ENCODE data around the gene SLCO1B3.
"Not testable (repeated sequence)": the region's sequence is repeated elsewhere in the genome, so short reads cannot be mapped to it uniquely, and the experiment has no call there.

SLCO1B3 gene, protein sequence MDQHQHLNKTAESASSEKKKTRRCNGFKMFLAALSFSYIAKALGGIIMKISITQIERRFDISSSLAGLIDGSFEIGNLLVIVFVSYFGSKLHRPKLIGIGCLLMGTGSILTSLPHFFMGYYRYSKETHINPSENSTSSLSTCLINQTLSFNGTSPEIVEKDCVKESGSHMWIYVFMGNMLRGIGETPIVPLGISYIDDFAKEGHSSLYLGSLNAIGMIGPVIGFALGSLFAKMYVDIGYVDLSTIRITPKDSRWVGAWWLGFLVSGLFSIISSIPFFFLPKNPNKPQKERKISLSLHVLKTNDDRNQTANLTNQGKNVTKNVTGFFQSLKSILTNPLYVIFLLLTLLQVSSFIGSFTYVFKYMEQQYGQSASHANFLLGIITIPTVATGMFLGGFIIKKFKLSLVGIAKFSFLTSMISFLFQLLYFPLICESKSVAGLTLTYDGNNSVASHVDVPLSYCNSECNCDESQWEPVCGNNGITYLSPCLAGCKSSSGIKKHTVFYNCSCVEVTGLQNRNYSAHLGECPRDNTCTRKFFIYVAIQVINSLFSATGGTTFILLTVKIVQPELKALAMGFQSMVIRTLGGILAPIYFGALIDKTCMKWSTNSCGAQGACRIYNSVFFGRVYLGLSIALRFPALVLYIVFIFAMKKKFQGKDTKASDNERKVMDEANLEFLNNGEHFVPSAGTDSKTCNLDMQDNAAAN

GRCh38 chr12:20810487-20810886, at the start of gene SLCO1B3:
Gene SLCO1B3 (plus strand): TSS chr12:20810705. CDS start chr12:20815739, 5,034 bp downstream.
- no peak for DNase-seq

GRCh38 chr12:20777420-20777819, 33.1 kb upstream of the SLCO1B3 start:
- DNase-seq, result no peak

- no peak for DNase-seq
Observed at GRCh38 chr12:20778969-20779368, 31.5 kb upstream of the SLCO1B3 start.

DNA sequence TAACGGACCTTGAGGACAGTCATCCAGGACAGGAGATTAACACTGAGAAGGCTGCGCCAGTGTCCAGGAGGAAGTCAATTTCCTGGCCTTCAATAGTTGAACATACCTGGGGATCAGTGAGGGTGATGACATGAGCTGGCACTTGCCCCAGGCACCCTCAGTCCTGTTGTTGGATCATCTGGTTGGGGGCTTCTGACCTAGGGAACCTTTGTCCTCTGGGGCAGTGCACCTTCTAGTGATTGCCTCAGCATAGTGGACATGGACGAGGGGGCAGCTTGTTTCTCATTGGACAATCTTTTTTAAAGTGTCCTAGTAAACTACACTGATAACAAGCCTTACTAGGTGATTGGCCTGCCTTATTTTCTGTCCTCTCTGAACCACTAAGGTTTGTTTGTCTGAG, 30.5 kb upstream of the SLCO1B3 start:
- not testable (repeated sequence) for DNase-seq

- not testable (repeated sequence) for DNase-seq
Observed at GRCh38 chr12:20783796-20784357, 26.6 kb upstream of the SLCO1B3 start.

DNA sequence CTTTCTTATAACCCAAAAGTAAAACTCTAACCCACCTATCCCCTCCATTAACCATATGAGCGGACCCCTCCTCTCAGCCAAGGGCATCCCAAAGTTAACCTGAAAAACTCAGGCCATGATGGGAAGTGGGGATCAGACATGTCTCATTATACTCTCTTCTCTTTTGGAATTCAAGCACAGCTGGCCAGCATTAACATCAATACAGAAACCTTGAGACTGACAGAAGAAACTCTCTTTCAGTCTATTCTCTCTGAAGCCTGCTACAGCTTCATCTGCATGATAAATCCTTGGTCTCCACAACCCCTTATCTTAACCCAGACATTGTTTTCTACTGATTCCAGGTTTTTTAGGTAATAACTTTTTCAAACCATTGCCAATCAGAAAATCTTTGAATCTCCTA, 17.5 kb upstream of the SLCO1B3 start:
- DNase-seq, result no peak

GRCh38 chr12:20798554-20798953, 12.0 kb upstream of the SLCO1B3 start:
- DNase-seq, result no peak

DNA sequence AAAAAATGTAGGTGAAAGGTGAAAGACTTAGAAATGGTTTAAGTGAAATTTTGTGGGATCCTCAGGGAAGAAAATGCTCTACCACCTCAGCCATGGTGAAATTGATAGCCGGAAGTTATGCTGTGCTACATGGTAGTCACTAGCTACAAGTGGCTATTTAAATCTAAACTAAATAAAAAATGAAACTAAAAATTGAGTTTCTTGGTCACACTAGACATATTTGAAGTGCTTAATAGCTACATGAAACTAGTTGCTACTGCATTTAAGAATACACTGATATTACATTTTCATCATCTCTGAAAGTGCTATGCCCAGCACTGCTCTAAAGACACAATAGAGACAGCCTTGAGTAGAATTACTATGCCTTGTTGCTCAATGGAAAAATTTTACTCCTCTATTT, 10.3 kb upstream of the SLCO1B3 start:
- no peak for DNase-seq

DNA sequence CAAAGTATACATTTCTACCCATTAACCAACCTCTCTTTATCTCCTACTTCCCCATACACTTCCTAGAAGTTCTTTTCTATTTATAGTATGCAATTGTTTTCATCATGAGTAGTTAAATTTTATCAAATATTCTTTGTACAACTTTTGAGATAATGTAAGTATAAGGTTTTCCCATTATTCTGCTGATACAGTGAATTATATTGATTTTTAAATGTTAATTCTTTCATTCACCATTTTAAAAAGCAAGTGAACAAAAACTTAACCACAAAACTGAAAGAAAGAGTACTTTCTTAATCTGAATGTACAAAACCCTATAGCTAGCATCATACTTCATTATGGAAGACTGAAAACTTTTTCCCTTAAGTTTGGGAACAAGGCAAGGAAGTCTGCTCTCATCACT, 9.5 kb upstream of the SLCO1B3 start:
- no peak for DNase-seq

DNA sequence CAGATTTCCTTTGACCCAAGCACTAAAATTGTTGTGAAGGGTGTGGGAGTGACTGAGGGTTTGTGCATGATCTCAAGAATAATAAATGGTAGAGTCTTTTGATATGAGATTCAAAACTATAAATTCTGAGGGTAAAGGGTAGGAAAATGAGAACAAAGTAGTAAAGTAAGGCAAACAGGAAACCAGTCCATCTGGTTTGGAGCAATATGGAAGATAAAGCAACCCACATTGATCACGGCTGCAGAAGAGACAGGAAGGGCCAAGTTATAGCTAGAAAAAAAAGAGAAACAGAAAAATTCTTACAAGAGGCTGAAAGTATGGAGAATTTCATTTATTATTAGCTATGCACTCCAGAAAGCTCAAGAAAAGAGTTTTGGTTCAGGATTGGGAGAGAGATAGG, 4.6 kb upstream of the SLCO1B3 start:
- DNase-seq, result no peak

DNA sequence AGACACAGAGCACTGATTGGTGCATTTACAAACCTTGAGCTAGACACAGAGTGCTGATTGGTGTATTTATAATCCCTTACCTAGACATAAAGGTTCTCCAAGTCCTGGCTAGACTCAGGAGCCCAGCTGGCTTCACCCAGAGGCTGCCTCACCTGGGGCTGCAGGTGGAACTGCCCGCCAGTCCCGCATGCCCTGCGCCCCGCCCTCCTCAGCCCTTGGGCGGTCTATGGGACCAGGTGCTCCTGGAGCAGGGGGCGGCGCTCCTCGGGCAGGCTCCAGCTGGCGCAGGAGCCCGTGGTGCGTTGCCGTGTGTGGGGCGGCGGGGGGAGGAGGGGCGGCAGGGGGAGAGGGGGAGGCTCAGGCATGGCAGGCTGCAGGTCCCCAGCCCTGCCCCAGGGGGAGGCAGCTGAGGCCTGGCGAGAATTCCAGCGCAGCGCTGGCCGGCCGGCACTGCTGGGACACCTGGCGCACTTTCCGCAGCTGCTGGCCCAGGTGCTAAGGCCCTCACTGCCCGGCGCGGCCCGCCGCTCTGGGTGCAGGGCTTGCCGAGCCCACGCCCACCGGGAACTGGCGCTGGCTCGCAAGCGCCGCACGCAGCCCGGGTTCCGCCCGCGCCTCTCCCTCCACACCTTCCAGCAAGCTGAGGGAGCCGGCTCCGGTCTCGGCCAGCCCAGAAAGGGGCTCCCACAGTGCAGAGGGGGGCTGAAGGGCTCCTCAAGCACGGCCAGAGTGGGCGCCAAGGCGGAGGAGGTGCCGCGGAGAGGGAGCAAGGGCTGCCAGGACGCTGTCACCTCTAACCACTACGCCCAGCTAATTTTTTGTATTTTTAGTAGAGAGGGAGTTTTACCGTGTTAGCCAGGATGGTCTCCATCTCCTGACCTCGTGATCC, 3.1 kb upstream of the SLCO1B3 start:
- no peak for DNase-seq

GRCh38 chr12:20808521-20808920, 2.0 kb upstream of the SLCO1B3 start:
- no peak for DNase-seq

DNA sequence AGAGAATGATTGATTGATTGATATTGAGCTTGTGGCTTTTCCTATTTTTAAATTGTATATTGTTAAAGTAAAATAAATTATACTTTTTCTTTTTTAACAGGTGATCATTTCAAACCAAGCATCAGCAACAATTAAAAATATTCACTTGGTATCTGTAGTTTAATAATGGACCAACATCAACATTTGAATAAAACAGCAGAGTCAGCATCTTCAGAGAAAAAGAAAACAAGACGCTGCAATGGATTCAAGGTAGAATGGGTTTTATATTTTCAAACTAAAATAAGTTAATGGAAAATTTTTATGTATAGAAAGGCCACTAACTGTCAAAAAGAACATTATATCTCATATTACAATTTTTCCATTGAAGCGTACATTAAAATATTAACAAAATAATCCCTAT, 5.1 kb downstream of the SLCO1B3 start:
- DNase-seq, result no peak

- no peak for DNase-seq
Observed at GRCh38 chr12:20822415-20822814, 11.9 kb downstream of the SLCO1B3 start.

DNA sequence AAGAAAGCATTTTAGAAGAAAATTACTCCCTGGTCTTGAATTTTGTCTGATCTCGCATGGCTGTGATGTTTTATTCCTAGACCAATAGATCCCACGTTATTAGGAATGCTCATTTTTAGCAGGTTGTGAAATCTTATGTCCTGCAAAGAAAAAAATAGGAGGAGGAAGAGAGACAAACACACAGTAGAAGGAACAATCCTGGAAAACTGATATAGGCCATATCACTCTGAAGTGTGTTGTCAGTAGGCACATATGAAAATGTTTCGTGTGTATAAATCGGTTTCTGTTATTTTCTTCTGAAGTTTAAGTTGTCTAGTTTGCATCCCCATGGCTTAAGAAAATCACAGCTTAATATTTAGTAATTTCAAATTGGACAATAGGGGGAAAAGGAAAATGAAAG, 12.4 kb downstream of the SLCO1B3 start:
- no peak for DNase-seq

DNA sequence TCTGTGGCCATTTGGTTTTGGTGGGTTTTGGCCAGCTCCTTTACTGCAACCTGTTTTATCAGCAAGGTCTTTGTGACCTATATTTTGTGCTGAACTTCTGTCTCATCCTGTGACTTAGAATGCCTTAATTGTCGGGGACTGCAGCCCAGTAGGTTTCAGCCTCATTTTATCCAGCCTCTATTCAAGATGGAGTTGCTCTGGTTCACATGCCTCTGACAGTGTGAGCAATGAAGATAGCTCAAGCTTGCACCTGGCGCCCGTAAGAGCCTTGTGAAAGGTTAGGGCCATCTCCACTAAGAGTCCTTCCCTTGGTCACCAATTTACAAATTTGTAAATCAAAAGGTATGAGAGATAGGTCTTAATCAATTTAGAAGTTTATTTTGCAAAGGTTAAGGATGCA, 19.4 kb downstream of the SLCO1B3 start:
- DNase-seq, result no peak

DNA sequence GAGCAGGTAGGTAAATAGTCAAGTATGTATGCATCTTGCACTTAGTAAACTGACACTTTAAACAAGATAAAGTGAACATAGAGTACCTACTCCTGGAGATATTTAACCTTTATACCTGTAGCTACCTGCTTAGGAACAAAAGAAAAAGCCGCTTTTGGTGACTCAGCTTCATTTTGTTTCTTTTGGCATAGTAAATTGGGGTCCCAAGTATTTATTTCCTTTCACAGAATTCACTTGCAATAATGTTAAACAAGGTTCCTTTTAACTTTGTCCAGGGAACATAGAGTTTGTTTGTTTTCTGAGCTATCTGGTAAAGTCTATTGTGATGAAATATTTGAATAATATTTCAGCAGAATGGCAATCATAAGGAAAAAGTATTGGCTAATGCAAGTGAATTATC, 20.0 kb downstream of the SLCO1B3 start:
- no peak for DNase-seq

- DNase-seq, result no peak
Observed at GRCh38 chr12:20832911-20833310, 22.4 kb downstream of the SLCO1B3 start.

GRCh38 chr12:20852649-20853048, 42.1 kb downstream of the SLCO1B3 start:
- no peak for DNase-seq

DNA sequence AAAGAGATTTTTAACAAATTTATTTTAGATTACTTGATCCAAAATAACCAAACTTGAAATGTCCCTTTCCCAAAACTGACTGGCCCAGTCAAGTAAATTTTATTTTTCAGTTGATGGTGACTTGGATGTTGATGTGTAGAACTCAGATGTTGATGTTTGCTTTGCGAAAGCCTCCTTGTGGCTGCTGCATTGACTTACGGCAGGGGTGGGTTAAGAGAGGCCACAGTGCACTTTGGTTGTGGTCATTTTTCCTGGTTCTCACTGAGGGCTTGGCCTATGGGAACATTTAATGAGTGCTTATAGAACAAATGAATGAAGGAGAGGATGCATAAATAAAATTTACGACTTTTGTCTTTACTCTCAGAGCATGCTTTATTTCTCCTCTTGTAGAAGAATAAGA, 52.6 kb downstream of the SLCO1B3 start:
- no peak for DNase-seq

DNA sequence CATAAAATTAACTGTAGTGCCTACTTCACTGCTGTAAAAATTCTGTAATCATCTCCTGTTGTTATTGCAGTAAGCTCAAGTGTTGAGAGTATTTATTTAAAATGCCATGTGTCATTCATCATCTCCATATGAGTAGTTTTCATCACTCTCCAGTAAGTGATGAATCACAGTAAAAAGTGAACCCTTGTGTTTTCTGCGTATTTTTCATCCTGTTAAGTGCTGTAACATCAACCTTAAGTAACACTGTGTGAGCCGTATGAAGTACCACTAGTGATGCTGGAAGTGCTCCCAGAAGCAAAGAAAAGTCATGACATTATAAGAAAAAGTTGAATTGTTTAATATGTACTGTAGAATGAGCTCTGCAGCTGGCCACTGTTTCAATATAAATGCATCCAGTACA, 55.4 kb downstream of the SLCO1B3 start:
- DNase-seq, result no peak

DNA sequence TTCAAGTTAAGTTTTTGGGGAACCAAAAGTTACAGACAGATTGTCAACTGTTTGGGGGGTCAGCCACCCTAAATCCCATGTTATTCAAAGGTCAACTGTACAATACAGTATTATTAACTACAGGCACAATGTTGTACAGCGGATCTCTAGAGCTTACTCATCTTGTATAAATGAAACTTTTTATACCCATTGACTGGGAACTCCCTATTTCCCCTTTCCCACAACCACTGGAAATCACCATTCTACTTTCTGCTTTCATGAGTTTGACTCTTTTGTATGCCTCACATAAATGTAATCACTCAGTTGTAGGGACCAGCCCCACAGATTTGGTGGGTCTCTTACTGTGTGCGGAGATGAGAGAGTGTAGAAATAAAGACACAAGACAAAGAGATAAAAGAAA, 57.8 kb downstream of the SLCO1B3 start:
- no peak for DNase-seq

DNA sequence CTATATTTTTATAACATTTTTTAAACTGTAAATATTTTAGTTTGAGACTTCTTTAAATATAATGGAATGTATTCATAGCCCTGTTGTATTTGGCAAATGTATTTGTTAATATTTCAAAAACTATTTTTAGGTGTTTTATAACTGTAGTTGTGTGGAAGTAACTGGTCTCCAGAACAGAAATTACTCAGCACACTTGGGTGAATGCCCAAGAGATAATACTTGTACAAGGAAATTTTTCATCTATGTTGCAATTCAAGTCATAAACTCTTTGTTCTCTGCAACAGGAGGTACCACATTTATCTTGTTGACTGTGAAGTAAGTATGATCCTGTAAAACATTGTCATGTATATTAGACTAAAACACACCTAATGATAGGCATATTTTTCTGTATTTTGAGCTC, 72.8 kb downstream of the SLCO1B3 start:
- DNase-seq, result no peak

All from inflammatory macrophage treated with lipopolysaccharide for 4 hours (primary cell).